ENCODE data around the gene NR6A1. TPM values are rescaled to one million over a fixed set of nuclear protein-coding genes. Genes with fewer than 3 reads are reported as not detected.

NR6A1 gene
- total RNA-seq, 2 donors from 2014 or later: 0.98 to 1.2 TPM

DNA sequence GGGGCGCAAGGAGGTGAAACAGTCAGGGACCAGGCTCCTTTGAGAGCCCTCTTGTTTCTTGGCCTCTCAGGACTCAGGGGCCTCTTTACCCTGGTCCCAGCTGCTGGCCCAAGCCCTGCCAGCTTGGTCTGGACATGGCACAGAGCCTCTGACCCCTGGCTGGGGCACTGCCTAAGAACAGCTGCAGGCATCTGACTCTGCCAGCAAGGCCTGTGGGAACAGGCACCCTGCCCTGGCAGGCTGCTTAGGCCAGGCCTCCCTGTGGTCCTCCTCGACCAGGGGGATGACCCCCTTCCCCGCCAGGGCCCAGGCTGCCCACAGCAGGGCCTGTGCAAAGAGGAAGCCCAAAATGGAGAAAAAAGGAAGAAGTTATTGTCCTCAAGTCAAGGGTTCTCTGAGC is 31.3 kb upstream of the NR6A1 start:
- H3K36me3 Mint-ChIP-seq (ENCODE audit: low read depth): no peaks in the 10 kb centered on the region
- no peak overlapping the region for H3K4me3 Mint-ChIP-seq
- H3K27me3 Mint-ChIP-seq: peaks cover 5% of the 10 kb centered on the region
- no peaks in the 10 kb centered on the region for H3K4me1 Mint-ChIP-seq
- ATAC-seq (replicated peaks): no peak
- H3K9me3 Mint-ChIP-seq: no peaks in the 10 kb centered on the region
- no peak overlapping the region for H3K27ac Mint-ChIP-seq

- H3K27me3 Mint-ChIP-seq: peaks cover 5% of the 10 kb centered on the region
- ATAC-seq (replicated peaks): no peak
Observed at GRCh38 chr9:124801356-124801755, 30.2 kb upstream of the NR6A1 start.

GRCh38 chr9:124800306-124801259 is 29.5 kb upstream of the NR6A1 start:
- H3K4me3 Mint-ChIP-seq: no peak overlapping the region
- no peaks in the 10 kb centered on the region for H3K4me1 Mint-ChIP-seq
- peaks cover 5% of the 10 kb centered on the region for H3K27me3 Mint-ChIP-seq
- no peaks in the 10 kb centered on the region for H3K9me3 Mint-ChIP-seq
- no peak for ATAC-seq (replicated peaks)
- H3K27ac Mint-ChIP-seq: no peak overlapping the region
- H3K36me3 Mint-ChIP-seq (ENCODE audit: low read depth): no peaks in the 10 kb centered on the region

More at GRCh38 chr9:124801356-124801755, 30.2 kb upstream of the NR6A1 start:
- Mint-ChIP-seq H3K4me1 (no peaks in the 10 kb centered on the region), H3K9me3 (no peaks in the 10 kb centered on the region), H3K36me3 (ENCODE audit: low read depth) (no peaks in the 10 kb centered on the region), H3K4me3 (no peak overlapping the region), H3K27ac (no peak overlapping the region)

GRCh38 chr9:124799274-124800006 is 28.3 kb upstream of the NR6A1 start:
- H3K27me3 Mint-ChIP-seq: peaks cover 5% of the 10 kb centered on the region
- H3K9me3 Mint-ChIP-seq: no peaks in the 10 kb centered on the region
- H3K4me1 Mint-ChIP-seq: no peaks in the 10 kb centered on the region
- no peak overlapping the region for H3K4me3 Mint-ChIP-seq
- no peak for ATAC-seq (replicated peaks)
- H3K27ac Mint-ChIP-seq: no peak overlapping the region
- no peaks in the 10 kb centered on the region for H3K36me3 Mint-ChIP-seq (ENCODE audit: low read depth)

- Mint-ChIP-seq H3K4me3 (no peak overlapping the region), H3K36me3 (ENCODE audit: low read depth) (no peaks in the 10 kb centered on the region), H3K27ac (no peak overlapping the region), H3K27me3 (peaks cover 11% of the 10 kb centered on the region), H3K4me1 (no peaks in the 10 kb centered on the region), H3K9me3 (no peaks in the 10 kb centered on the region)
- no peak for ATAC-seq (replicated peaks)
Observed at GRCh38 chr9:124797343-124798103, 26.4 kb upstream of the NR6A1 start.

DNA sequence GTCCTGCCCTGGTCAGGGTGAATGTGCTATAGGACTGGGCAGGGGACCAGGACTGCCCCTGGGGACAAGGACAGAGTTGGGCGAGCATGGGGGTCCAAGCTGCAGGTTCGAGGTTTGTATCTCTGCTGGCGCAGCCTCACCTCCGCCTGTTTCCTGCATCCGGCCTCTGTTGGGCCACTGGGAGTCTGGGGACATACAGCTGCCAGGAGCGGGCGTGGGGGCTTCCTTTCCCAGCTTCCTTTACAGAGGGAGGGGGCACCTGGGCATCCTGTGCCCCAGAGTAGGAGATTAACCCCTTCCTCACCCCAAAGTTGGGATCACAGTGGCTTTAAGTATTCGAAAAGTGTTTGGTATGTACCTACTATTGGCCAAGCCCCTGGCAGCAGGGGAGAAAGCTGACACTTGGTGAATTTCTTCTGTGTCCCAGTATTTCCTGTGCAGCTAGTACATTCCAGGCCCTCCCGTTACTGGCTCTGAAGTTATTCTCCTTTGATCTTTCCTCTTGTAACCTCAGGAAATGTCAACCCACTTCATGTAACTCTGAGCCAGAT is 24.8 kb upstream of the NR6A1 start:
- no peaks in the 10 kb centered on the region for H3K4me1 Mint-ChIP-seq
- no peaks in the 10 kb centered on the region for H3K9me3 Mint-ChIP-seq
- peaks cover 15% of the 10 kb centered on the region for H3K27me3 Mint-ChIP-seq
- H3K27ac Mint-ChIP-seq: no peak overlapping the region
- ATAC-seq (replicated peaks): no peak
- no peaks in the 10 kb centered on the region for H3K36me3 Mint-ChIP-seq (ENCODE audit: low read depth)
- no peak overlapping the region for H3K4me3 Mint-ChIP-seq

DNA sequence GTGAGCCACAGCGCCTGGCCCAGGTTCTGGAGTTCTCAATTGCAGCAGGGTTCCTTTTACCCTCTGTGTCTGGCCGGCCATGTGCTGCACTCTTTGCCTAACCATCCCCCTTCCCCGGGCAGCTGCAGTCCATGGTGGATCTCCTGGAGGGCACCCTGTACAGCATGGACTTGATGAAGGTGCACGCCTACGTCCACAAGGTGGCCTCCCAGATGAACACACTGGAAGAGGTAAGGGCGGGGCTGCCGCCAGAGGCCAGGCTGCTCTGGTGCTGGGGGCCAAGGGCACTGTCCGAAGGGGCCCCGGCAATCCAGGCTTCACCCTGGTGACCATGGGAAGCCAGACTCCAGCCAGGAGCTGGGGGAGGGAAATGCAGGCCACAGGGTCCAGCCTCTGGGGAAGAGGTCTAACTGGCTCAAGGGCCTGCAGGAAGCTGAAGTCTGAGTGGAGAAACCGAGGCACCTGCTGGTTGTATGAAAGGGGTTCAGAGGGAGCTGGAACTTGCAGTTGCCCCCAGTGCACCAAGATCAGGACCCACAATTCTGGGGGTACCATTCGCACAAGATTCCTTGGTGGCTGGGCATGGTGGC is 23.9 kb upstream of the NR6A1 start:
- H3K9me3 Mint-ChIP-seq: no peaks in the 10 kb centered on the region
- no peak overlapping the region for H3K4me3 Mint-ChIP-seq
- no peak for ATAC-seq (replicated peaks)

DNA sequence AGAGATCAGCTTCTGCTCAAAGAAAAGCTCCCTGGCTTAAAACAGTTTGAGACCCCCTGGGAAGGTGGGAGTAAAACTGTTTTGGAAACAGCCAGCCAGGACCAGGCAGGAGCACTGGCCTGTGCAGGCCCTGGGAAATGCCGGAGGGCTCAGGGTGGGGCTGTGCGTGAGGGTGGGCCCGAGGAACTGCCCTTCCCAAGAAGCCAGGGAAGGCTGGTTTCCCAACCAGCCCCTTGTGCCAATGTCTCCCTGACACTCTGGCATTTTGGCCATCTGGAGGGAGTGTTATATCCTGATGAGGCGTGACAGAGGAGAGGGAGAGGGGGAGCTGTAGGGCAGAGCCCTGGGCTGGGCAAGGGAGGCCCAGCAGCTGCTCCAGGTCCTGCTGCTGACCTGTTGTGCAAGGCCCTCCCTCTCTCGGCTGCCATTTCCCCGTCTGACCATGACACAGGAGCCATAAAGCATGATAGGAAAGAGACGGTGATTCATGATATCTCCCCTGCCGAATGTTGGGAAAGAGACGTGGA is 22.0 kb upstream of the NR6A1 start:
- Mint-ChIP-seq H3K27ac (no peak overlapping the region), H3K36me3 (ENCODE audit: low read depth) (no peaks in the 10 kb centered on the region), H3K4me3 (no peak overlapping the region), H3K27me3 (peaks cover 15% of the 10 kb centered on the region), H3K4me1 (no peaks in the 10 kb centered on the region), H3K9me3 (no peaks in the 10 kb centered on the region)
- ATAC-seq (replicated peaks): no peak

More for the DNA sequence above, 23.9 kb upstream of the NR6A1 start:
- peaks cover 15% of the 10 kb centered on the region for H3K27me3 Mint-ChIP-seq
- H3K36me3 Mint-ChIP-seq (ENCODE audit: low read depth): no peaks in the 10 kb centered on the region
- no peaks in the 10 kb centered on the region for H3K4me1 Mint-ChIP-seq
- no peak overlapping the region for H3K27ac Mint-ChIP-seq

- H3K4me3 Mint-ChIP-seq: no peak overlapping the region
- ATAC-seq (replicated peaks): no peak
- no peaks in the 10 kb centered on the region for H3K36me3 Mint-ChIP-seq (ENCODE audit: low read depth)
- H3K4me1 Mint-ChIP-seq: no peaks in the 10 kb centered on the region
- no peaks in the 10 kb centered on the region for H3K9me3 Mint-ChIP-seq
- H3K27me3 Mint-ChIP-seq: peaks cover 10% of the 10 kb centered on the region
- H3K27ac Mint-ChIP-seq: no peak overlapping the region
Observed at GRCh38 chr9:124792257-124793014, 21.3 kb upstream of the NR6A1 start.

DNA sequence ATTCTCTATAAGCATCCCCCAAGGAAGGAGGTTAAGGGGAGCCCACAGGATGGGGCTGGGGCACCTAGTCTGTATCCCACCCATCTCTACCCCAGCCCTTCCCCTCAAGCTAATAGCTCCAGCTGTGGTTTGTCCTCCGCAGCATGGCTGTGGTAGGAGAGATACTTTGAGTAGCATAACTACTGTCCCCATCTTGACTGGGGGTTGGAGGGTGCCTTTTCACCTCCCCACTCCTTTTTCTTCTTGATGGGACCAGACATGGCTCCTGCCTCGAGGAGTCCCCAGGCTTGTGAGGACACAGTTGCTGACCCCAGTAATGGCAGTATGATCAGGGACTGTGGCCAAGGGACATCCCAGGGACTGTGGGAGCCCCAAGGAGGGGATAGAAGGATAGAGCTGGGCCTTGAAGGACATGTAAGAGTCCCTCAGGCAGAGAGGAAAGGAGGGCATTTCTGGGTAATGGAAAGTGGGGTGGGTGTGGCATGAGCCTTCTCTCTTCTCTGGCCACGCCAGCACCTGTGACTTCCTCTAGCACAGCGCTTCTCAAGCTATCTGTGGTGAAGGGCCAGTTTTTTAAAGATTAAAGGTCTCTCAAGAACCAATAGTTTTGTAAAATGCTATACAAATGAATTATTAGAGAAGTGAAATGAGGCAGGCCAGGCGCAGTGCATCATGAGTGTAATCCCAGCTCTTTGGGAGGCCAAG is 19.8 kb upstream of the NR6A1 start:
- Mint-ChIP-seq H3K9me3 (no peaks in the 10 kb centered on the region), H3K27me3 (peaks cover 10% of the 10 kb centered on the region), H3K27ac (no peak overlapping the region), H3K36me3 (ENCODE audit: low read depth) (no peaks in the 10 kb centered on the region), H3K4me3 (no peak overlapping the region), H3K4me1 (no peaks in the 10 kb centered on the region)
- no peak for ATAC-seq (replicated peaks)

DNA sequence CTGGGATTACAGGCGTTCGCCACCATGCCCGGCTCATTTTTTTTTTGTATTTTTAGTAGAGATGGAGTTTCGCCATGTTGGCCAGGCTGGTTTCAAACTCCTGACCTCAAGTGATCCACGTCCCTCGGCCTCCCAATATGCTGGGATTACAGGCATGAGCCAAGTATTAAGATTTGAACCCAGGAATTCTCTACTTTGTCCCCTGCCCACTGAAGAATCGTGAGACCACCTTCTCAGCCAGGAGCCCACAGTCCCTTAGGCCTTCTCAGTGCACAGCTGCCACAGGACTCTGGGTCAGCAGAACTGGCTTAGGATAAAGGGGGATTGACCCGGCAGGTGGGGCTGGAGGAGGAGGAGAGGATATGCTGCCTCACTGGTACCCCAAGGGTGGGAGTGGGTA is 19.2 kb upstream of the NR6A1 start:
- no peak for ATAC-seq (replicated peaks)
- H3K27ac Mint-ChIP-seq: no peak overlapping the region
- H3K4me1 Mint-ChIP-seq: no peaks in the 10 kb centered on the region
- H3K9me3 Mint-ChIP-seq: no peaks in the 10 kb centered on the region
- no peak overlapping the region for H3K4me3 Mint-ChIP-seq
- H3K36me3 Mint-ChIP-seq (ENCODE audit: low read depth): no peaks in the 10 kb centered on the region
- H3K27me3 Mint-ChIP-seq: peaks cover 10% of the 10 kb centered on the region

- Mint-ChIP-seq H3K27me3 (peaks cover 10% of the 10 kb centered on the region), H3K4me1 (no peaks in the 10 kb centered on the region), H3K36me3 (ENCODE audit: low read depth) (no peaks in the 10 kb centered on the region), H3K4me3 (no peak overlapping the region), H3K27ac (no peak overlapping the region), H3K9me3 (no peaks in the 10 kb centered on the region)
- no peak for ATAC-seq (replicated peaks)
Observed at GRCh38 chr9:124789531-124789930, 18.4 kb upstream of the NR6A1 start.
